ENCODE measurements around the gene KLRC4.
"Not testable (repeated sequence)": the region's sequence is repeated elsewhere in the genome, so short reads cannot be mapped to it uniquely, and the experiment has no call there.

GRCh38 chr12:10425938-10426337, 16.4 kb upstream of the KLRC4 start:
- TF ChIP-seq CTCF, POLR2A (IDR thresholded peaks at IDR 0.05): not testable (repeated sequence)
